HEK293 (cell line): ENCODE results near the gene TNIK.
"Not testable (repeated sequence)": the region's sequence is repeated elsewhere in the genome, so short reads cannot be mapped to it uniquely, and the experiment has no call there.

Experiments used
- CTCF ChIA-PET: fragments of 350-600 bp; formaldehyde crosslinking; extraction: SDS; loops from one replicate; lab custom pipeline; 2021; ENCODE audit warnings: antibody characterized with exemption; lab: Yijun Ruan, JAX
- POLR2A ChIA-PET: fragments of 300-600 bp; formaldehyde crosslinking; extraction: SDS; loops from one replicate; lab custom pipeline; 2020; ENCODE audit warnings: antibody characterized with exemption, inconsistent platforms; lab: Yijun Ruan, JAX
- H3K27ac ChIP-seq: fragments of 200-500 bp; sonication (Bioruptor generic); 2 replicates; pipeline ENCODE4 v1.5.1; 2014; ENCODE audit warnings: low read depth, low read length, control low read depth, inconsistent platforms; ENCODE audit errors: extremely low read depth
- H3K36me3 ChIP-seq, 2 experiments: fragments of 200-500 bp in 1 of 2; sonication (Bioruptor generic) in 1 of 2; 1 replicate in 1 of 2; 2 replicates in 1 of 2; pipeline ENCODE4 v1.5.1; 2014 to 2017; ENCODE audit warnings: inconsistent platforms in 2 of 2, low read length in 2 of 2; ENCODE audit not compliant: control insufficient read depth in 2 of 2, insufficient read depth in 1 of 2
- H3K4me1 ChIP-seq: fragments of 200-500 bp; sonication (Bioruptor generic); 2 replicates; pipeline ENCODE4 v1.5.1; 2014; ENCODE audit warnings: mild to moderate bottlenecking, low read length, inconsistent platforms; ENCODE audit not compliant: control insufficient read depth, insufficient read depth
- H3K4me3 ChIP-seq: 2 replicates; pipeline ENCODE4 v1.5.1; 2011; ENCODE audit warnings: low read depth, mild to moderate bottlenecking, control low read depth, low read length, moderate library complexity
- H3K9me3 ChIP-seq: fragments of 200-500 bp; sonication (Bioruptor generic); 2 replicates; pipeline ENCODE4 v1.5.1; 2014; ENCODE audit warnings: low read depth, low read length, inconsistent platforms; ENCODE audit not compliant: control insufficient read depth, insufficient read depth
- GFI1B ChIP-seq: fragments of 450-650 bp; formaldehyde crosslinking; IDR thresholded peaks from 2 replicates; pipeline ENCODE4 v1.5.1; 2016; ENCODE audit warnings: missing biosample characterization, missing genetic modification characterization
- KLF1 ChIP-seq: fragments of 450-650 bp; formaldehyde crosslinking; IDR thresholded peaks from 2 replicates; pipeline ENCODE4 v1.5.1; 2016; ENCODE audit warnings: missing biosample characterization, missing genetic modification characterization
- PRDM2 ChIP-seq: fragments of 450-650 bp; formaldehyde crosslinking; IDR thresholded peaks from 2 replicates; pipeline ENCODE4 v1.5.1; 2016; ENCODE audit warnings: missing biosample characterization, missing genetic modification characterization, borderline replicate concordance
- YY2 ChIP-seq: fragments of 450-650 bp; formaldehyde crosslinking; IDR thresholded peaks from 2 replicates; pipeline ENCODE4 v1.5.1; 2016; ENCODE audit warnings: missing biosample characterization, missing genetic modification characterization
- ZBTB10 ChIP-seq: fragments of 450-650 bp; formaldehyde crosslinking; IDR thresholded peaks from 2 replicates; pipeline ENCODE4 v1.5.1; 2016; ENCODE audit warnings: missing biosample characterization, missing genetic modification characterization
- ZNF146 ChIP-seq: fragments of 450-650 bp; formaldehyde crosslinking; IDR thresholded peaks from 2 replicates; pipeline ENCODE4 v1.5.1; 2016; ENCODE audit warnings: missing biosample characterization, missing genetic modification characterization
- ZNF221 ChIP-seq: fragments of 450-650 bp; formaldehyde crosslinking; IDR thresholded peaks from 2 replicates; pipeline ENCODE4 v1.5.1; 2017; ENCODE audit warnings: missing biosample characterization, missing genetic modification characterization, borderline replicate concordance
- ZNF529 ChIP-seq: fragments of 450-650 bp; formaldehyde crosslinking; IDR thresholded peaks from 2 replicates; pipeline ENCODE4 v1.5.1; 2017; ENCODE audit warnings: missing genetic modification characterization, missing biosample characterization; ENCODE audit not compliant: insufficient replicate concordance
- ZNF664 ChIP-seq: fragments of 450-650 bp; formaldehyde crosslinking; IDR thresholded peaks from 2 replicates; pipeline ENCODE4 v1.5.1; 2016; ENCODE audit warnings: missing biosample characterization, missing genetic modification characterization
- ZSCAN30 ChIP-seq: fragments of 450-650 bp; IDR thresholded peaks from 2 replicates; pipeline ENCODE4 v1.5.1; 2018; ENCODE audit warnings: missing biosample characterization, mild to moderate bottlenecking, missing genetic modification characterization, moderate library complexity

TNIK gene

GRCh38 chr3:171121801-171122200 lies 338.4 kb downstream of the TNIK start:
- CTCF ChIA-PET: interaction anchor here (0.6 kb wide), 2 partner anchors 10 to 510 kb away, joined by 3 to 4 read pairs; no protein-coding TSS in a partner anchor
- no peaks in the 10 kb centered on the region for H3K9me3 ChIP-seq
- H3K27ac ChIP-seq: no peak overlapping the region
- no peaks in the 10 kb centered on the region for H3K4me1 ChIP-seq
- H3K36me3 ChIP-seq: peaks cover 0 to 14% of the 10 kb centered on the region in 2 experiments; a peak in 1 of 3 replicates
- TF ChIP-seq ZBTB10 (tag by site-specific recombination) (no peak), ZNF664 (tag by site-specific recombination) (no peak)
- TF ChIP-seq, all 188 proteins: peak for 0
- no peak overlapping the region for H3K4me3 ChIP-seq
- POLR2A ChIA-PET: interaction anchor here (0.6 kb wide), 1 partner anchor 76 kb away, joined by 3 read pairs; no protein-coding TSS in a partner anchor

GRCh38 chr3:171119402-171119801 lies 340.8 kb downstream of the TNIK start:
- CTCF ChIA-PET, H3K4me1 ChIP-seq, H3K4me3 ChIP-seq, H3K9me3 ChIP-seq, POLR2A ChIA-PET, H3K27ac ChIP-seq: not testable (repeated sequence)
- peaks cover 0 to 14% of the 10 kb centered on the region in 2 experiments; a peak in 1 of 3 replicates for H3K36me3 ChIP-seq
- TF ChIP-seq ZNF146 (tag by site-specific recombination): peak; percentile 76

GRCh38 chr3:171118993-171119392 lies 341.2 kb downstream of the TNIK start:
- H3K9me3 ChIP-seq, POLR2A ChIA-PET, H3K4me3 ChIP-seq, H3K27ac ChIP-seq, CTCF ChIA-PET, H3K4me1 ChIP-seq: not testable (repeated sequence)
- H3K36me3 ChIP-seq: peaks cover 0 to 14% of the 10 kb centered on the region in 2 experiments; a peak in 1 of 3 replicates

- POLR2A ChIA-PET: no interaction called here
These were observed 343.3 kb downstream of the TNIK start for GRCh38 chr3:171116824-171117395.

More at GRCh38 chr3:171116824-171117395, 343.3 kb downstream of the TNIK start:
- H3K4me1 ChIP-seq: no peaks in the 10 kb centered on the region
- CTCF ChIA-PET: no interaction called here
- no peak for TF ChIP-seq ZSCAN30
- TF ChIP-seq ZNF221 (tag by site-specific recombination): no peak
- no peak for TF ChIP-seq YY2
- no peak for TF ChIP-seq PRDM2 (tag by site-specific recombination)
- TF ChIP-seq GFI1B (tag by site-specific recombination): no peak
- no peak for TF ChIP-seq ZNF529
- no peak for TF ChIP-seq KLF1
- H3K4me3 ChIP-seq: no peak overlapping the region
- H3K9me3 ChIP-seq: no peaks in the 10 kb centered on the region
- H3K36me3 ChIP-seq: peaks cover 0 to 9% of the 10 kb centered on the region in 2 experiments; a peak in 1 of 3 replicates
- H3K27ac ChIP-seq: no peak overlapping the region
